Liver (tissue), 9 donors: Measurements from ENCODE around the gene C1R. TPM values are rescaled to one million over a fixed set of nuclear protein-coding genes. Genes with fewer than 3 reads are reported as not detected.

Experiments
- DNase-seq: peaks from one replicate; pipeline ENCODE4 v3.0.0-alpha.2; 2017; ENCODE audit warnings: low spot score
- H3K27ac ChIP-seq, 2 donors: one replicate each; pipeline ENCODE4 v1.7.0; 2013; ENCODE audit warnings: inconsistent platforms in 2 of 2, low read length in 2 of 2, control low read depth in 1 of 2, low read depth in 1 of 2, mild to moderate bottlenecking in 1 of 2
- H3K27me3 ChIP-seq, 4 donors: one replicate each; pipeline versions ENCODE4 v1.6.1 to v1.7.0; 2013; ENCODE audit warnings: low read length in 3 of 4, inconsistent platforms in 1 of 4, mild to moderate bottlenecking in 1 of 4, moderate library complexity in 1 of 4; ENCODE audit not compliant: control insufficient read depth in 4 of 4, insufficient read depth in 4 of 4
- H3K36me3 ChIP-seq, 4 donors: one replicate each; pipeline versions ENCODE4 v1.6.1 to v1.7.0; 2013; ENCODE audit warnings: low read length in 3 of 4, mild to moderate bottlenecking in 3 of 4, low read depth in 1 of 4, moderate library complexity in 1 of 4; ENCODE audit not compliant: control insufficient read depth in 4 of 4, insufficient read depth in 3 of 4
- H3K4me1 ChIP-seq, 4 donors: one replicate each; pipeline versions ENCODE4 v1.6.1 to v1.7.0; 2013; ENCODE audit warnings: low read length in 3 of 4, mild to moderate bottlenecking in 3 of 4, moderate library complexity in 1 of 4; ENCODE audit not compliant: control insufficient read depth in 4 of 4, insufficient read depth in 4 of 4
- H3K4me3 ChIP-seq, 3 donors: one replicate each; pipeline versions ENCODE4 v1.6.1 to v1.7.0; 2013; ENCODE audit warnings: low read length in 3 of 3, control low read depth in 1 of 3, low read depth in 1 of 3, mild to moderate bottlenecking in 1 of 3
- H3K9ac ChIP-seq, 2 donors: one replicate each; pipeline ENCODE4 v1.7.0; 2013; ENCODE audit warnings: low read length in 2 of 2, mild to moderate bottlenecking in 2 of 2, moderate library complexity in 2 of 2, control low read depth in 1 of 2, low read depth in 1 of 2
- H3K9me3 ChIP-seq, 4 donors: one replicate each; pipeline versions ENCODE4 v1.6.1 to v1.7.0; 2013; ENCODE audit warnings: low read length in 3 of 4; ENCODE audit not compliant: control insufficient read depth in 4 of 4
- ATF3 ChIP-seq: IDR thresholded peaks from 2 replicates; pipeline ENCODE4 v1.6.1; 2016; ENCODE audit warnings: antibody characterized with exemption
- CTCF ChIP-seq: fragments of 150-350 bp; IDR thresholded peaks from 2 replicates; pipeline ENCODE4 v1.5.1; 2017; ENCODE audit warnings: improper control_type of control experiment, low read depth, low read length; ENCODE audit not compliant: missing input control
- EGR1 ChIP-seq, 2 donors: IDR thresholded peaks; 2 replicates each; pipeline ENCODE4 v1.6.1; 2016 to 2018; ENCODE audit warnings: antibody characterized with exemption in 2 of 2, low read depth in 2 of 2
- FOXA1 ChIP-seq: IDR thresholded peaks from 2 replicates; pipeline ENCODE4 v1.6.1; 2016; ENCODE audit warnings: antibody characterized with exemption
- FOXA2 ChIP-seq: IDR thresholded peaks from 2 replicates; pipeline ENCODE4 v1.6.1; 2016; ENCODE audit warnings: antibody characterized with exemption
- GABPA ChIP-seq, 2 donors: IDR thresholded peaks in 1 of 2; conservative IDR thresholded peaks in 1 of 2; 2 replicates each; pipeline ENCODE4 v1.6.1; 2016; ENCODE audit warnings: antibody characterized with exemption in 2 of 2, mild to moderate bottlenecking in 1 of 2, moderate library complexity in 1 of 2
- HNF4A ChIP-seq, 2 donors: conservative IDR thresholded peaks; 2 replicates each; pipeline ENCODE4 v1.6.1; 2016; ENCODE audit warnings: antibody characterized with exemption in 2 of 2, mild to moderate bottlenecking in 2 of 2
- HNF4G ChIP-seq: IDR thresholded peaks from 2 replicates; pipeline ENCODE4 v1.6.1; 2016; ENCODE audit warnings: antibody characterized with exemption
- MAX ChIP-seq: IDR thresholded peaks from 2 replicates; pipeline ENCODE4 v1.6.1; 2016; ENCODE audit warnings: antibody characterized with exemption
- RAD21 ChIP-seq, 2 donors: IDR thresholded peaks; 2 replicates each; pipeline ENCODE4 v1.6.1; 2016; ENCODE audit warnings: antibody characterized with exemption in 2 of 2, mild to moderate bottlenecking in 2 of 2
- REST ChIP-seq: IDR thresholded peaks from 2 replicates; pipeline ENCODE4 v1.6.1; 2016; ENCODE audit warnings: antibody characterized with exemption, mild to moderate bottlenecking
- RXRA ChIP-seq, 2 donors: IDR thresholded peaks; 2 replicates each; pipeline ENCODE4 v1.6.1; 2017 to 2018; ENCODE audit warnings: antibody characterized with exemption in 2 of 2, mild to moderate bottlenecking in 1 of 2
- SP1 ChIP-seq: IDR thresholded peaks from 2 replicates; pipeline ENCODE4 v1.6.1; 2018; ENCODE audit warnings: antibody characterized with exemption, mild to moderate bottlenecking
- TAF1 ChIP-seq: conservative IDR thresholded peaks from 2 replicates; pipeline ENCODE4 v1.6.1; 2016; ENCODE audit warnings: antibody characterized with exemption, mild to moderate bottlenecking
- YY1 ChIP-seq: IDR thresholded peaks from 2 replicates; pipeline ENCODE4 v1.6.1; 2016; ENCODE audit warnings: antibody characterized with exemption, mild to moderate bottlenecking
- ZBTB33 ChIP-seq: IDR thresholded peaks from 2 replicates; pipeline ENCODE4 v1.6.1; 2016; ENCODE audit warnings: antibody characterized with exemption
- WGBS: extraction: QIAGEN DNeasy Blood & Tissue Kit; methylation state at CpG from one replicate; pipeline ENCODE4 v1.1.7; 2013; 5-methylcytosine and 5-hydroxymethylcytosine counted together
- polyA plus RNA-seq, 2 donors: library from polyadenylated mRNA; stranded (reverse) in 1 of 2; unstranded in 1 of 2; fragments of 200-250 nt in 1 of 2; fragments of >200 nt in 1 of 2; fragmentation: Nextera tagmentation in 1 of 2; extraction: Ambion mirVana in 1 of 2; gene quantifications; one replicate each; pipeline versions ENCODE4 v1.2.1 to v1.2.3, GENCODE V29; 2013 to 2015
- total RNA-seq, 2 donors: library from RNA; depleted of rRNA; stranded (reverse); fragments of >200 nt; gene quantifications; one replicate each; pipeline ENCODE4 v1.2.3, GENCODE V29; 2014
- donor health status: healthy.
- donor health status: healthy.
- donor health status: healthy.
- donor health status: healthy.
- donor health status: healthy.

Gene C1R
- total and polyA plus RNA-seq, 4 donors = 211 to 1,822 (median 1,153) TPM

- DNase-seq = no peak
- H3K4me1 ChIP-seq = peaks cover 5 to 25% (median 12%) of the 10 kb centered on the region in 4 donors
- TF ChIP-seq CTCF = no peak
- TF ChIP-seq TAF1 = no peak
- no peak for TF ChIP-seq FOXA2
- no peak for TF ChIP-seq RXRA (IDR thresholded peaks at IDR 0.05)
- no peak for TF ChIP-seq ZBTB33
- no peak for TF ChIP-seq YY1
- no peak for TF ChIP-seq FOXA1
- TF ChIP-seq HNF4A (conservative IDR thresholded peaks at IDR 0.05) = no peak
- TF ChIP-seq EGR1 (IDR thresholded peaks at IDR 0.05; ENCODE audit: low read depth in 2 of 2) = no peak
- TF ChIP-seq RAD21 (IDR thresholded peaks at IDR 0.05) = no peak
- no peak for TF ChIP-seq HNF4G
- H3K27ac ChIP-seq = no peak overlapping the region
- no peaks in the 10 kb centered on the region for H3K9me3 ChIP-seq
- 94% methylated on average over 4 of the region's 4 CpGs for WGBS
- H3K9ac ChIP-seq = no peak overlapping the region
- no peak overlapping the region for H3K4me3 ChIP-seq
- H3K36me3 ChIP-seq = peaks cover 8 to 42% (median 23%) of the 10 kb centered on the region in 4 donors
- H3K27me3 ChIP-seq = no peaks in the 10 kb centered on the region
Measured at GRCh38 chr12:7100239-7100638, 8.0 kb upstream of the C1R start.

- Histone ChIP-seq H3K9me3 (no peaks in the 10 kb centered on the region), H3K27me3 (no peaks in the 10 kb centered on the region), H3K36me3 (peaks cover 8 to 42% (median 21%) of the 10 kb centered on the region in 4 donors), H3K4me1 (peaks cover 5 to 22% (median 10%) of the 10 kb centered on the region in 4 donors), H3K4me3 (no peak overlapping the region), H3K9ac (no peak overlapping the region), H3K27ac (no peak overlapping the region)
- TF ChIP-seq MAX (no peak), RAD21 (IDR thresholded peaks at IDR 0.05) (no peak), ZBTB33 (no peak), FOXA2 (no peak), TAF1 (no peak), HNF4A (conservative IDR thresholded peaks at IDR 0.05) (no peak), REST (no peak), SP1 (no peak), CTCF (no peak), FOXA1 (no peak), ATF3 (no peak), GABPA (IDR thresholded peaks at IDR 0.05 in 1 of 2, conservative IDR thresholded peaks at IDR 0.05 in 1 of 2) (no peak), HNF4G (no peak)
- DNase-seq = no peak
- 86% methylated on average over 9 of the region's 9 CpGs for WGBS
Measured at GRCh38 chr12:7099290-7099996, 7.2 kb upstream of the C1R start.
